Activated CD4-positive, CD25-positive, alpha-beta regulatory T cell treated with anti-CD3 and anti-CD28 coated beads, Interleukin-2, amount 50 U/mL, for 24 hours (primary cell): ENCODE measurements around the gene LRP2.
"Not testable (repeated sequence)": the region's sequence is repeated elsewhere in the genome, so short reads cannot be mapped to it uniquely, and the experiment has no call there.

Source experiments
- ATAC-seq, 2 donors: fragments of 150-1000 bp; cut with Tn5 transposase; one replicate each; pipeline ENCODE4 v1.10.0; 2021; ENCODE audit warnings: mild to moderate bottlenecking in 1 of 2, moderate library complexity in 1 of 2

Gene LRP2

DNA sequence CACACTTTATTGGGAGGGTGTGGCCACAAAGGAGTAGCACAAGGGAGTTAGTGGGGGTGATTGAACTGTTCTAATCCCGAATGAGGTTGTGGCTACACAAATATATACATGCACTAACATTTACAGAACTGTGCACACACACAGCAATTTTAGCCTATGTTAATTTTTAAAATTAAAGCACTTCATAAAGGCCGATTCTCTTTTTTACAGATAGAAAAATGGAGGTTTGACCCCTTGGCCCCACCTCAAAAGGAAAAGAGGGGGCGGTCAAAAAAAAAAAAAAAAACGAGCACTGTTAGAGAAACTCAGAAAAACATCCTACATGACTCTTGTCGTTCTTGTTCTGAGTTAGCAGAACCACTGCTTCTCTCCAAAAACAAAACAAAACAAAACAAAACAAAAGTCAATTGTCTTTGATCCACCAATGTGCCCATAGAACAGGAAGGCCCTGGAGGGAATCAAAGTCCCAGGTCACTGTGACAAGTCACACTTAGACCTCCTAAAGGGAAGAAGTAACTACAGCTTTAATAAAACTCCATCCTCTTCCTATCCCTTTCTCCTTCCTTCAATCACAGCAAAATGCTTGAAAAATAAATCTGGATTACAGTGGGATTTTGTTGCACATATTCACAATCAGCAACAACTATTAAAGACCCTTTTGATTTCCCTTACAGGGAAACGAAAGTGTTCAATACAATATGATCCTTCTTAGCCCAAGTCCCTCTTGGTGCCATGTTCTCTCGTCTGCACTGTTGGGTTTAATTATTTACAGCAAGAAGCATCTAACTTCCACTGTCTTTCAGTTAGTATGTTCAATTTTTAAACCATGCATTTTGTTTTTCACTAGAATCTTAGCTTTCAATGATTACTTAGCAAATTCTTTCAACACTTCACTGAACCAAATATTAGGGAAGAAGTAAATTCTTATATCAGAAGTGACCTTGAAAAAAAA lies 16.6 kb downstream of the LRP2 start:
- ATAC-seq, result no peak

DNA sequence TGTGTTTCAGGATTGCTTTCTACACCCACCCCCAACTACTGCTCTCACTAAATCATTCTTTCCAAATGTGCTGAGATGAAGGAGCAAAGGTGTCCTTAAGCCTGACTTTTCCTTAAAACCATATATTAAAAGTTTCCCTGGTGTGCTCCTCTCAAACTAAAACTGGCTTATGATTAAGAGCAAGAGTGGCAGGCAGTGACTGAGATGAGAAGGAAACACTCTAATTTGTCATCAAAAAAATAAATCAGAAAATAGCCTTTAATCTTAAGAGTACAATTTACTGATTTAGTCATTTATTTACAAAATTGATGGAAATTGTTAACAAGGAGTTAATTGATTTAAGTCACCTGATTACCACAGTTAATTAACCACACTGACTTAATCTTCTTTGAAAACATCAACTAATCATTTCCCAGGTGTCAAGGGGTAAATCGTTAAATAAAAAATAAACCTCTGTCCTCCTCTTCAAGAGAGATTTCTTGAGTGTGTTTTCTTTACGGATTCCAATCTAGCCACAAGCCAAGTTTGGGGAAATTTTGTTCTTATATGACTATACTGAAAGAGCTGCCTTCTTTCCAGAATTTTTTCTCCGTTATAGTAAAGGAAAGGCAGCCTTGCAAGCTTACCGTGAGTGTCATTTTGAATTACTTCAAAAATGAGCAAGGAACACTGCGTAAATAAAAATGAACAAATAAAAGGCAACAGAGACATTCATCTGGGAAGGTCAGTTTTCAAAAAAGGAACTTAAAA lies 17.4 kb downstream of the LRP2 start:
- no peak for ATAC-seq

DNA sequence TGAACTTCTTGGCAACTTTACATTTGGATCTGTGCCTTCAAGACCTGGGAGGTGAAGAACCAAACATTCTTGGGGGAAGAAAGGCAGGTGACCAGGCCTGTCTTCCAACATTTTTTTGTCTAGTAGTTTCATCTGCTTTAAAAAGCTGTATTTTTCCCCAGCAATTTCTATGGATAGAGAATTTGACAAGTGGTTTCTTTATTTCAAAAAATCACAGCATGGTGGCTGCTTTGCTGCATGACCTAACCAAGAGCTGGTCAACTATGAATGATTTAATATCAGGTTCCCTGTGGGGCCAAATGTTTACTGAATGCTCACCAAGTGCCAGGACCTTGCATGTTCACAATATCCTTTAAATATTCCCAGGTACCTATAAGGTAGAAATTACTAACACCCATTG lies 19.1 kb downstream of the LRP2 start:
- ATAC-seq, result no peak

DNA sequence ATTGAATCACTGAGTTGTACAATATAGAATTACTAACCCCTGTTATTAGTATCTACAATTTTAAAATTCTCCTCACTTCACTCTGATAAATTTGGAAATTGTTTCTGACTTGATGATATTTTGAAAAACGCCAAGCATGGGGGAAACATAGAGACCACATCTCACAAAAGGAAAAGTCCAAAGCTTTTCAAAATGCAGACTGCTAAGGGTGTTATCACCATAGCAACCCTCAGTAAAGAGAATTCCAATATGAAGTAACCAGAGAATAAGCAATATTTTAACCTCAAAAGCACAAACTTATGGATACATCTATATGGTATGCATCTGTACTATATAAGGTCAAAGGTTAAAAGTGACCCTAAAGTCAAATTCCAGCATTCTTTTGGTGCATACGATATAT lies 22.7 kb downstream of the LRP2 start:
- no peak for ATAC-seq

DNA sequence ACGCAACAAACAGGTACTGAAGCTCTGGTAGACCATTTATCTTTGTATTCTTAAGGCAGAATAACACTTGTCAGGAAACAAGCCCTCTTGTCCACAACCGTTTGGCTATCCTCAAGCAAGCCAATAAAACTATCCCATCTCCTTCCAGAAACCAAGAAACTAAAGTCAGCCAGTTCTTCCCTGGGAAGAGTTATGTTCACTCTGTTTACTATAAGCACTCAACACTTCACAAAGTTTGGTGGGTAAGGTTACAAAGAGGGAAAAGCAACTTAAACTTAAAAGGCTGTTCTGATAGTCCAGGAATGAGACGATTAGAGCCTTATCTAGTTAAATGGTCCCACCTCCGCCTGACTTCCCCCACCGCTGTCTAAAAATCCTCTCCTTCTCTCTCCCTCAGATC lies 25.6 kb downstream of the LRP2 start:
- no peak for ATAC-seq

DNA sequence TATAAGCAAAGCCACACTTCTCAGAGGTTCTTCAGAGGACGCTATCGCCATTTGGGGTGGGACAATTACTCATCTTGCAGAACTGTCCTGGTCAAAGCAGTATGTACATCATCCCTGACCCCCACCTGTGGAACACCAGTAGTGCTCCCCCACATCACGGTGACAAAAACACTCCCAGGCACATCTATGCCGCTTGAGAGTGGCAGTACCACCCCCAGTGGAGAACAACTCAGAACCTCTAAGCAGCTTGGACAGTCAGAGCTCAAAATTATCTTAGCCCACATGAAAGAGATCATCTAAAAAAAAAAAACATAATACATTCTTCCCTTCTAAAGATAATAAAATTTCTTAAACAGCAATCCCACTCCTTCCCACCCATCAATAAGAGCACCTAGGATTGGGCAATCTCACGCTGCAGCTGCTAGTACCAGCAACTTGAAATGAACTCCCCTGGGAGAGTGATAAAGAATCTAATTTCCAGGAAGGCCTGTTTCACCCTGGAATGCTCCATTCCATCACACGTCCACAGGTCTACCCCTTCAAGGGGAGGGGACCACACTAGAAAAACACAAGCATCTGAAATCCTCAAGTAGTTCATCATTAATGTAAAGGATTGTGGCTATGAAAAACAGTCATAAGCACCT lies 31.7 kb downstream of the LRP2 start:
- ATAC-seq, result no peak

DNA sequence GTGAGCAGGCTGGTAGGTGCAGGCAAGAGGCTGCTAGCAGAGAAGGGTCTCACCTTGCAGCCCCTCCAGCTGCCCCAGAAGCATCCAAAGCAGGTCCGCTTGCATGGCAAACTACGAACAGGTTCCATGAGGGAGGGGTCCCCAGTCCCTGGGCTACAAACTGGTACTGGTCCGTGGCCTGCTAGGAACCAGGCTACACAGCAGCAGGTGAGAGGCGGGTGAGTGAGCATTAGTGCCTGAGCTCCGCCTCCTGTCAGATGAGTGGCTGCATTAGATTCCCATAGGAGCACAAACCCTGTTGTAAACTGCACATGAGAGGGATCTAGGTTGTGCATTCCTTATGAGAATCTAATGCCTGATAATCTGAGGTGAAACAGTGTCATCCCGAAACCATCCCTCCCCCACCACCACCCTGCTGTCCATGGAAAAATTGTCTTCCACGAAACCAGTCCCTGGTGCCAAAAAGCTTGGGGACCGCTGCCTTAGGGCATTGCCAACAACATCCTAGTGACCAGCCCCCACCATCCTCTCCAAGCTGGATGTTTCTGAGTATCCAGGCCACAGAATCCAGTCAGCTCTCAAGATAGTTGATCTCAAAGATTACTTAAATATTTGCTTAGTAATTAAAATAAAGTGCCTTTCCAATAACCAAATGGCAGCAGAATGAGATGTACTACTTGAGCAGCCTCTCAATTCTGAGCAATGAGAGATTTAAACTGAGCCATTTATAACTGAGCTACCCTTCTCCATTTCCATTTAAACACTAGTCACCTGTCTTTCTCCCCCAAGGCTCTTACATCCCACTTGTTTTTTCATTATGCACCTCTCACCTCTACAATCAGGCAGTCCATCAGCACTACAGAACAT lies 32.4 kb downstream of the LRP2 start:
- no peak for ATAC-seq

DNA sequence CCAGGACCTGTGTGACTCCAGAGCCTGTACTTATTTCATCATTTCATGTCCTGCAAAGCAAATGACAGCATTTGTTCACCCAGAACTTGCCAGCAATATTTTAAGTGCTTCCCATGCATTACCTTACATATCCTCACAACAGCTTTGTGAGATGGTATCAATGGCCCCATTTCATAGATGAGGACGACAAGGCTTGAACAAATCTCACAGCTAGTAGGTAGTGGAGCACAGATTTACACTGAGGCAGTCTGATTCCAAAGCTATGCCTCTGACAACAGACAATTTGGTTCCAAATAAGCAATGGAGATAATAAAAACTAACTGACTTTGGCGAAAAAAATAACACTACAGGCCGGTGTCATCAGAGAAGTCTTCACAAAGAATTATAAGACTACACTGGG lies 33.5 kb downstream of the LRP2 start:
- ATAC-seq, result no peak

DNA sequence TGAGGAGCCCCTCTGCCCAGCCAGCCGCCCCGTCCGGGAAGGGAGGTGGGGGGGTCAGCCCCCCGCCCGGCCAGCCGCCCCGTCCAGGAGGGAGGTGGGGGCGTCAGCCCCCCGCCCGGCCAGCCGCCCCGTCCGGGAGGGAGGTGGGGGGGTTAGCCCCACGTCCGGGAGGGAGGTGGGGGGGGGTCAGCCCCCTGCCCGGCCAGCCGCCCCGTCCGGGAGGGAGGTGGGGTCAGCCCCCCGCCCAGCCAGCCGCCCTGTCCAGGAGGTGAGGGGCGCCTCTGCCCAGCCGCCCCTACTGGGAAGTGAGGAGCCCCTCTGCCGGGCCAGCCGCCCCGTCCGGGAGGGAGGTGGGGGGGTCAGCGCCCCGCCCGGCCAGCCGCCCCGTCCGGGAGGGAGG lies 34.5 kb downstream of the LRP2 start:
- ATAC-seq, result not testable (repeated sequence)

DNA sequence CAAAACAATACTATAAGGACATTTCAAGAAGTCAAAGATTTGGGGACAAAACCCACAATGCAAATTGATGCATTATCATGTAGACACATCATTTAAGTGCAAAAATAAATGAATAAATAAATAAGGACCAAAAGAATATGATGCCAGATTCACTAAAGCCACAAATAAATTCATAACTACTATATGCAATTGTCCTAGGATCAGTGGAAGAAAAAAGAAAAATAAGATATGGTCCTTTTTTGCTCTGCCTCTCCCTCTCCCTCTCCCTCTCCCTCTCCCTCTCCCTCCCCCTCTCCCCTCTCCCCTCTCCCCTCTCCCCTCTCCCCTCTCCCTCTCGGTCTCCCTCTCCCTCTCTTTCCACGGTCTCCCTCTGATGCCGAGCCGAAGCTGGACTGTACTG lies 36.4 kb downstream of the LRP2 start:
- ATAC-seq, result not testable (repeated sequence)

DNA sequence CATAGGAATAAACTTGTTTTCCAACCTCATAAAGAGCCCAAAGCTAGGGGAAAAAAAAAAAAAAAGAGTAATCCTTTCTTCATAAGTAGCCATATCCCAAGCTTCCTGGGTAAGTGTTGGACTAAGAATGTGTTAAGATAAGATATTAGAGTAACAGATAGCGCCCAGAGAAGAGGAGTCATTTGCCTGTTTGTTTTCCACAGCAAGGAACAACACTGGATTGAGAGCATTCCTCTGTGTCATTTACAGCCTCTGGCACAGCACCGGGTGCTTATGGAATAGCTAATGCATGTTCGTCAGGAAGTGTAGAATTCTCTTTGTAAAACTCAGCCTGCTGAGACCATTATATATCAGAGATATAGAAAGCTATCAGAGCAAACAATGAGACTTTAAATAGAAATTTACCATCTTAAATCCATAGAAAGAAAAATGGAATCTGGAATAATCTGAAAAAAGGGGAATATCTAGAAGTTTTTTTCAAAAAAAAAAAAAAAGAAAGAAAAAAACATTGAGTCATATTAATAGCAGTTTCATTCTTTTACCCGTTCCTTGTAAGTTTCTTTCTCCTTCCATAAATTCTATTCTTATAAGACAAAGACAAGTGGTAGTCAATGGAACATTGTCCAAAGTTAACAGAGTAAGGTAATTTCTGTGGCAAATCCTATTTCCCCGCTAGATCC lies 37.6 kb downstream of the LRP2 start:
- no peak for ATAC-seq

DNA sequence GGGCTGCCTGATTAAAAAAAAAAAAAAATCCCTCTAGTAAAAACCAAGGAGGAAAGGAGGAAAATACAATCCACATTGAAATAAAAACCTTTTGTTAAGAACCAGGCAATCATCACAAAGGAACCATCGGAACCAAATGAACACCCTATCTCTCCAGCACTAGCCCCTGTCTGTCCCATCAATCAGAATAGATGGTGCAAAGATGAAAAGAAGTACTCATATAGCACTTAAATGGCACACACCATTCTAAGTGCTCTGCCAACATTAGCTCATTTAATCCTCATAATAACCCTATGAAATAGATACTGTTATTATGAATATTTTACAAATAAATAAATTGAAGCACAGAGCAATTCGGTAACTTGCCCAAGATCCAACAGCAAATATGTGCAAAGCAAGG lies 38.5 kb downstream of the LRP2 start:
- ATAC-seq, result no peak

DNA sequence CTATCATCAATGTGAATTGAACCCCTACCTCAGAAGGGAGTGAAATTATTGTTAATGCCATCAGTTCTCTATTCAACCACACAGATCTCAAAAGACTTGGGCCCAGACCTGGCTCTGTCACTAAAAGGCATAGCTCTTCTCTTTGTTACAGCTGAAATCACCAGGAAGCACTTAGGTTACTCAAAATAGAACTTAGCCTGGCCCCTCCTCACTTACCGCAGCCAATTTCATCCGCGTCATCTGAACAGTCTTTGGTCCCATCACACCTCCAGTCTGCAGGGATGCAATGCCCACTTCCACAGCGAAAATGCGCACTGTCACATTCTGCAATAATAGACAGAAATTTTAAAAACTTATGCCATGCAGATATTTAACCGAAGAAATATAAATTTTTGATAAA lies 41.8 kb downstream of the LRP2 start:
- no peak for ATAC-seq

DNA sequence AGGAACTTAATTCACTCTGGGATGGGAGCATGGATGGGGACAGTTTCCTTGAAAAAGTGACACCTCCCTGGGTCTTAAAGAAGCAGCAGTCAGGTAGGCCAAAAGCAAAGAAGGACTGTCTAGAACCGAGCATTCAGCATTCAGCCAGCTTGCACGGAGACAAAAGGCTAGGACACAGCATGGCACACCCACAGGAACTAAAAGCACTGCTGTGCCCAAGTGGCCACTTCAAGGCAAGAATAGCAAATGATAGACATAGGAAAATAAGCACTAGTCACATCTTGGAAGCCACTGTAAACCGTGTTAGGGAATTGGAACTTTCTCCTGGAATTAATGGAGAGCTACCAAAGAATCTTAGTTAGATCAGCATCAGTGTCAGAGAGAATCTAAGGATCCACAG lies 47.0 kb downstream of the LRP2 start:
- ATAC-seq, result no peak

DNA sequence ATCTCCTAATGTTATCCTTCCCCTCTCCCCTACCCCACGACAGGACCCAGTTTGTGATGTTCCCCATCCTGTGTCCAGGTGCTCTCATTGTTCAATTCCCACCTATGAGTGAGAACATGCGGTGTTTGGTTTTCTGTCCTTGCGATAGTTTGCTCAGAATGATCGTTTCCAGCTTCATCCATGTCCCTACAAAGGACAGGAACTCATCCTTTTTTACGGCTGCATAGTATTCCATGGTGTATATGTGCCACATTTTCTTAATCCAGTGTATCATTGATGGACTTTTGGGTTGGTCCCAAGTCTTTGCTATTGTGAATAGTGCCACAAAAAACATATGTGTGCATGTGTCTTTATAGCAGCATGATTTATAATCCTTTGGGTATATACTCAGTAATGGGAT lies 54.0 kb downstream of the LRP2 start:
- ATAC-seq, result not testable (repeated sequence)

DNA sequence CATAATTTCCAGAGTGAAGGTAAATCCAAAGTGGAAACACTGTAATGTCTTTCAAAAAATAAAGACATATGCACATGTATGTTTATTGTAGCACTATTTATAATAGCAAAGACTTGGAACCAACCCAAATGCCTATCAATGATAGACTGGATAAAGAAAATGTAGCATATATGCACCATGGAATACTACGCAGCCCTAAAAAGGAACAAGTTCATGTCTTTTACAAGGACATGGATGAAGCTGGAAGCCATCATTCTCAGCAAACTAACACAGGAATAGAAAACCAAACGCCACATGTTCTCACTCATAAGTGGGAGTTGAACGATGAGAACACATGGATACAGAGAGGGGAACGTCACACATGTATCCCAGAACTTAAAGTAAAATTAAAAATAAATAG lies 57.6 kb downstream of the LRP2 start:
- ATAC-seq, result not testable (repeated sequence)

DNA sequence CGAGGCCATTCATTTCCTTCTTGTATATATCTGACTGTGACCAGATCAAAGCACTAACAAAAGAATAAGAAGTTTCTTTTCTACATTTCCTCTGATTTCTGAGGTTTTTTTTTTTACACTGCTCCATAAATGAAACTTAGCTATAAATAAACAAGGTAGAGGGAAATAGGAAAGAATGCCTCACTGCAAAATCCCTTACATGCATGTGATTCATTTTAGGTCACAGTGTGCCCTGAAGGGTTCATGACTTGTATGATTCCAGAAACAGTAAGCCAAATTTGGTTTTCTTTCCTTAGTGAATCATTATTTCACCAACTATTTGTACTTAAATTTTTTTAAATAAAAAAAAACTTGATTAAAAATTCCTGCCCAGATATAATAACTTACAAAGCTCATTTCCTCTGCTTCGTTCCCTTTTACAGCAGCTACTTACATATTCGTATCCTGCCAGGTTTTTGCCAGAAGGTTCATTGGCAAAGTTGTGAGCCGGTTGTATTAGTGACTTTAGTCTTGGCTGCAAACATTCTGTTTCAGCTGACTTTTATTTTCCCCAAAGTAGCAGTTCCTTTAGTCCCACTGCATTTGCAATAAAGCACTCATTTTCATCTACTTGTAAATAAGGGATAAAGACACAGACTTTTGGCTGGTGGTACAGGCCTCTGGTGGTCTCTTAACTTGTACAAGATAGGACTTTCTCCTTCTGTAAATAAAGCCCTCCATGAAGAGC lies 58.6 kb downstream of the LRP2 start:
- ATAC-seq, result no peak

DNA sequence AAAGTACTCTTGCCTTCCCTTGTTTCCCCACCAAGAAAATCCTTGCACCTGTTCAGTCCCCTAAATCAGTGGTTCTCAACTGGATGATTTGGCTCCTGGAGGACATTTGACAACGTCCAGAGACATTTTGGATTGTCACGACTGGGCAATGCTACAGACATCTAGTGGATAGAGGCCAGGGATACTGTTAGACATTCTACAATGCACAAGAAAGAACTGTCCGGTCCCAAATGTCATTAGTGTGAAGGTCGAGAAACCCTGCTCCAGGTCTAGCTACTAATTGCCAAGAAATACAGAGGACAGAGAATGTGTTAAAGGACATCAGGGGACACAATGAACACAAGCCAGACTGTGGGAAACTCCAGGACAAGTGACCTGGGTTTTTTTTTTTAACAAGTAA lies 60.0 kb downstream of the LRP2 start:
- ATAC-seq, result no peak

DNA sequence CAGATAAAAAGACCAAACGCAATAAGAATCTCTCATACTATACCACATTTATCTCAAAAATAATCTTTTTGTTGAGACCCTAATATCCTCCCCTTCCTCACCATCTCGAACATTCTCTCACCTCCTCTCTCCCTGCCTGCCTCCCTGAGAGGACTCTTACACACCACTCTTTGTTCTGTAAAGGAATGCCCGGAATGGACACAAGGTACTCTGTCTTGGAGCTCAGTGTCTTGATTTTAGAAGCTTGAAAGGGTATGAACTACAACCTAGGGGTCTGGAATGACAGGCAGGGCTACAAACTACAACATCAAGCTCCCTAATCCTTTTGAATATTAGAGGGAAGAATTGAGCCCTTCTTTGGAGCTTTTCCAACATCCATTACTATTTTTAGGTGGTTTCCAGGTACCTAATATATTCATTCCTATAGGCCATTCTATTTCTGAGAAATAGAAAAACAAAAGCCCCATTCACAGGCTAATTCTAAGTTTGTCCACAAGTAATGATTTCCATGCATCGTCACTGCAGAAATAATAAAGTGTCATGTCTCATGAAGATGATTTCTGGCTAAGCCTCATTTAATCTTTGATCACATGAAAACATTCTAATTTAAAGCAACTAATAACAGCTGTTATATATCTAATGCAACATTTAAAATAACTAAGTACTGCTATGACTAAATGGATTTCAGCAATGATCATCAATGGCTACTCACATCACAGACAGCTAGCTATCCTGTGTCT lies 60.6 kb downstream of the LRP2 start:
- ATAC-seq, result no peak
